ENCODE data around the gene NR5A2. TPM values are rescaled to one million over a fixed set of nuclear protein-coding genes. Genes with fewer than 3 reads are reported as not detected.

The NR5A2 gene
- total and polyA plus RNA-seq, 10 donors: 0.02 to 0.63 (median 0.10) TPM; not detected in 3

DNA sequence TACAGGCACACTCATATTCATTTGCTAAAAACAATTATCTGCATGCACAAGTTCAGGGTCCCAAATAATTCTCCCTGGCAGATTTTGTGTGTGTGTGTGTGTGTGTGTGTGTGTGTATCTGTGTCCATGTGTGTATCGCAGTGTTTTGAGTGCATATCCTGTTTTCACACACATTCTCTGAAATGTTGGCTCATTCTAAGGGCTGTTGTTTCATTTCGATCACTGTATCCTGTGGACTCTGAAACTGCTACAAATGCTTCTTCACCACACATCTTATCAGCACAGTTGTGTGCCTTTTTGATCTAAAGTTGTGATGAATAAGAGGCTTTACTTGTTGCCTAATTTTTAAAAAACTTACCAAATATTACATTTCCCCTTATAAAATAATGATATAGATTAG is 34.6 kb downstream of the NR5A2 start:
- Histone ChIP-seq H3K4me1 (no peaks in the 10 kb centered on the region), H3K27ac (no peak overlapping the region), H3K4me3 (no peak overlapping the region), H3K27me3 (replicated peaks in 1 of 7) (peaks cover 0 to 47% (median 4%) of the 10 kb centered on the region in 7 donors), H3K9me3 (no peaks in the 10 kb centered on the region), H3K36me3 (no peaks in the 10 kb centered on the region)
- no peak for DNase-seq
- TF ChIP-seq, protein P1, sequence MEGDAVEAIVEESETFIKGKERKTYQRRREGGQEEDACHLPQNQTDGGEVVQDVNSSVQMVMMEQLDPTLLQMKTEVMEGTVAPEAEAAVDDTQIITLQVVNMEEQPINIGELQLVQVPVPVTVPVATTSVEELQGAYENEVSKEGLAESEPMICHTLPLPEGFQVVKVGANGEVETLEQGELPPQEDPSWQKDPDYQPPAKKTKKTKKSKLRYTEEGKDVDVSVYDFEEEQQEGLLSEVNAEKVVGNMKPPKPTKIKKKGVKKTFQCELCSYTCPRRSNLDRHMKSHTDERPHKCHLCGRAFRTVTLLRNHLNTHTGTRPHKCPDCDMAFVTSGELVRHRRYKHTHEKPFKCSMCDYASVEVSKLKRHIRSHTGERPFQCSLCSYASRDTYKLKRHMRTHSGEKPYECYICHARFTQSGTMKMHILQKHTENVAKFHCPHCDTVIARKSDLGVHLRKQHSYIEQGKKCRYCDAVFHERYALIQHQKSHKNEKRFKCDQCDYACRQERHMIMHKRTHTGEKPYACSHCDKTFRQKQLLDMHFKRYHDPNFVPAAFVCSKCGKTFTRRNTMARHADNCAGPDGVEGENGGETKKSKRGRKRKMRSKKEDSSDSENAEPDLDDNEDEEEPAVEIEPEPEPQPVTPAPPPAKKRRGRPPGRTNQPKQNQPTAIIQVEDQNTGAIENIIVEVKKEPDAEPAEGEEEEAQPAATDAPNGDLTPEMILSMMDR (IDR thresholded peaks at IDR 0.05 in 8 of 11, conservative IDR thresholded peaks at IDR 0.05 in 3 of 11): no peak
- no peak for TF ChIP-seq POLR2AphosphoS5 (IDR thresholded peaks at IDR 0.05)
- TF ChIP-seq POLR2A (IDR thresholded peaks at IDR 0.05): no peak
- intact Hi-C loops (cut with DNase I; ENCODE audit: low total_unique reads): no loop called here
- WGBS, 5 donors: 67 to 80% (median 73%) methylated on average over 2 of the region's 2 CpGs

DNA sequence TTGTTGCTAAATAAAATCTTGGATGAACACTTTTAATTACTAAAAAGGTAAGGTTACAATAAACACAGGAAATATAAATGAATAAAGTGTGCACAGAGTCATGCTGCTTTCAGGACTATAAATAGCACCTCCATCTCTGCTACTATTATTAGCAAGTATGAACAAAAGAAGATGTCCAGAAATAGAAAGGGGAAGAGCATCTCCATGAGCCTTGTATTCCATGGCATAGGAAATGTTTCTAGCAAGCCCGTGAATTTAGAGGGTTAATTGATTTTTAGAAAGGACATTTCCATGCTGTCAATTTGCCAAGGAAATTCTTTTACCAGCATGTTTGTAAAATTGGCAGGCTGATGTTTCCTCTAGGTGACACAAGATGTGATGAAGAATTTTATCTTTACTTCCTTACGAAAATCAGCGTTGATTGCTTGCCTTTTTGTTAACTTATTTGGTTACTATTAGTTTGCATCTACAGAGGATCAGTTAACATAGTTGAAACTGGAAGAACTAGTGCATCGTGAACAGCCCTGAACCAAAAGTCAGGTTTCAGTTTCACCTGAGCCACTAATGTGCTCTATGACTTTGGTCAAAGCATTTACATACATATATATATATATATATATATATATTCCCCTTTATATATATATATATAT is 45.3 kb downstream of the NR5A2 start:
- no peak for DNase-seq
- Histone ChIP-seq H3K36me3 (no peaks in the 10 kb centered on the region), H3K27ac (no peak overlapping the region), H3K9me3 (no peaks in the 10 kb centered on the region), H3K27me3 (replicated peaks in 1 of 7) (peaks cover 0 to 54% (median 9%) of the 10 kb centered on the region in 7 donors), H3K4me1 (peaks cover 0 to 12% (median 5%) of the 10 kb centered on the region in 6 donors), H3K4me3 (no peak overlapping the region)
- intact Hi-C loops (cut with DNase I; ENCODE audit: low total_unique reads): no loop called here
- WGBS, 5 donors: 45 to 55% (median 48%) methylated on average over 4 of the region's 4 CpGs
- TF ChIP-seq POLR2AphosphoS5 (IDR thresholded peaks at IDR 0.05) (no peak), POLR2A (IDR thresholded peaks at IDR 0.05) (no peak)
- TF ChIP-seq, protein P1 (IDR thresholded peaks at IDR 0.05 in 8 of 11, conservative IDR thresholded peaks at IDR 0.05 in 3 of 11): no peak

DNA sequence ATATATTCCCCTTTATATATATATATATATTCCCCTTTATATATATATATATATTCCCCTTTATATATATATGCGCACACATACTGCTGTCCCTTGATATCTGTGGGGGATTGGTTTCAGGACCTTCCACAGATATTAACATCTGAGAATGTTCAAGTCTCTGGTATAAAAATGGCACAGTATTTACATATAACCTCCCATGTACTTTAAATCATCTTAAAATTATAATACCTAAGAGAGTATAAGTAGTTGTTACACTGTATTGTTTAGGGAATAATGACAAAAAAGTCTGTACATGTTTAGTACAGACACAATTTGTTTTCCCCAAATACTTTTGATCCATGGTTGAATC is 45.8 kb downstream of the NR5A2 start:
- no peak for DNase-seq
- Histone ChIP-seq H3K4me1 (peaks cover 0 to 12% (median 5%) of the 10 kb centered on the region in 6 donors), H3K27me3 (replicated peaks in 1 of 7) (peaks cover 0 to 54% (median 9%) of the 10 kb centered on the region in 7 donors), H3K27ac (no peak overlapping the region), H3K36me3 (no peaks in the 10 kb centered on the region), H3K4me3 (no peak overlapping the region), H3K9me3 (no peaks in the 10 kb centered on the region)
- TF ChIP-seq, protein P1 (IDR thresholded peaks at IDR 0.05 in 8 of 11, conservative IDR thresholded peaks at IDR 0.05 in 3 of 11): no peak
- TF ChIP-seq POLR2A (IDR thresholded peaks at IDR 0.05) (no peak), POLR2AphosphoS5 (IDR thresholded peaks at IDR 0.05) (no peak)
- intact Hi-C loops (cut with DNase I; ENCODE audit: low total_unique reads): no loop called here
- 75 to 96% (median 83%) methylated on average over 1 of the region's 1 CpG for WGBS, 5 donors

DNA sequence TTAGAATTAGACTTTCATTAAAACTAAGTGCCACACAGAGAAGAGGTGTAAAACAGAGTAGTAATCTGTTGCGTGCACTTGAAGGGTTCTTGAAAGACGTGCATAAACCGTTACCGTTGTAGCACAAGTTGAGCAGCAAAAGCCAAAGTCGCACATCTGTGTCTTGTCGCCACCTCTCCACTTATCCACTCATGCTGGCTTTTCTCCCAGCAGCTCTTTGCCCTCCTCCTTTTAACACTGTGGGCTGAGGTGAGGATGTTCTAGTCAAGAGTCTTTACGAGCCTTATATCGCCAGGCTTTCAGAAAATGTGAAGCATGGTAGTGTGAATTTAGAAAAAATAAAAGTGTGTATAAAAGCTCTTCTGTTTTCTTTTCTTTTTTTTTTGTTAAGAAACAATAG is 48.0 kb downstream of the NR5A2 start:
- peaks cover 0 to 12% (median 5%) of the 10 kb centered on the region in 6 donors for H3K4me1 ChIP-seq
- no peak for DNase-seq
- 29 to 46% (median 41%) methylated on average over 8 of the region's 8 CpGs for WGBS, 5 donors
- H3K27ac ChIP-seq: no peak overlapping the region
- peaks cover 0 to 40% (median 9%) of the 10 kb centered on the region in 7 donors for H3K27me3 ChIP-seq (replicated peaks in 1 of 7)
- H3K9me3 ChIP-seq: no peaks in the 10 kb centered on the region
- TF ChIP-seq POLR2AphosphoS5 (IDR thresholded peaks at IDR 0.05) (no peak), POLR2A (IDR thresholded peaks at IDR 0.05) (no peak)
- TF ChIP-seq, protein P1 (IDR thresholded peaks at IDR 0.05 in 8 of 11, conservative IDR thresholded peaks at IDR 0.05 in 3 of 11): no peak
- no peak overlapping the region for H3K4me3 ChIP-seq
- H3K36me3 ChIP-seq: no peaks in the 10 kb centered on the region
- intact Hi-C loops (cut with DNase I; ENCODE audit: low total_unique reads): no loop called here
